SHP77 (cell line): ENCODE measurements around the gene MUTYH.
"Not testable (repeated sequence)": the region's sequence is repeated elsewhere in the genome, so short reads cannot be mapped to it uniquely, and the experiment has no call there.

Experiments
- DNase-seq, 2 experiments: peaks; one replicate each; lab custom pipeline; 2025; lab: John Stamatoyannopoulos, UW

Gene MUTYH

DNA sequence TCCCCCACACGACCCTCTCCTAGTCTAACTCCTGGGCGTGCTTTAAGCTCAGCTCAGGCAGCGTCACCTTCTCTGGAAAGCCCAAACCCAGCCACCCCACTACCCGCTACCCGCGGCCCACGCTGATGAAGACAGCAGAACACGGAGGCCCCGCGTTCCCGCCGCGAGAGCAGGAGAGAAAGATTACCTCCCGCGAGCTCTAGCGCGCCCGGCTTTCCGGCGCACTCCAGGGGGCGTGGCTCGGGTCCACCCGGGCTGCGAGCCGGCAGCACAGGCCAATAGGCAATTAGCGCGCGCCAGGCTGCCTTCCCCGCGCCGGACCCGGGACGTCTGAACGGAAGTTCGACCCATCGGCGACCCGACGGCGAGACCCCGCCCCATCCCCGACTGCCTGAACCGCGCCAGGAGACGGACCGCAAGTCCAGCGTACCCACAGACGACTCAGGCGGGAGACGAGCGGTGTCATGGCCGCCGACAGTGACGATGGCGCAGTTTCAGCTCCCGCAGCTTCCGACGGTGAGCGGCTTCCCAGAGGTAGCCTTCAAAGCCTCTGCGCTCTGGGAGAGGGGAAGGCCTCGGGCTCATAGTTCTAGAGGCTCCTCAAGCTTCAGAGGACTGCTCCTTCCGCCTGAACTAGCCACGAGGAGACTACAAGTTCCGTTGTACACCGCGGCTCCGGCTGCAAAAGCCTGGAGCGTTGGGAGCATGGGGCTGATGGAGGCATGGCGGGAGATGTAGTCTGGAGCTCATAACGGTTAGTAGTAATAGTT is at the start of gene MUTYH, which contains the start of gene TOE1:
Gene MUTYH (minus strand): TSS at position 652 of the 770 bp plus-strand sequence. CDS start 5,935 bp downstream, outside the sequence.
Gene TOE1 (plus strand): TSS at position 382 of the 770 bp plus-strand sequence. CDS start 83 bp downstream, at position 465.
- peak; percentile 89 to 97 for DNase-seq

DNA sequence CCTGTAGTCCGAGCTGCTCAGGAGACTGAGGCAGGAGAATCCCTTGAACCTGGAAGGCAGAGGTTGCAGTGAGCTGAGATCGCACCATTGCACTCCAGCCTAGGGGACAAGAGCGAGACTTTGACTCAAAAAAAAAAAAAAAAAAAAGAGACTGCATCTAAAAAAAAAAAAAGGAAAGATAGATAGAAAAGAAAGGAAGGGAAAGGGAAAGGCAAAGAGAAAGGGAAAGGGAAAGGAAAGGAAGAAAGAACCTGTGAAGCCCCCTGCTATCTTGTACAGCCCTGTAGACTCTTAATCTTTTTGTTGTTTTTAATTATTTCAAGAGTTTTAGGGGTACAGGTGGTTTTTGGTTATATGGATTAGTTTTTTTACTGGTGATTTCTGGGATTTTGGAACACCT is 46.0 kb upstream of the MUTYH start:
- no peak for DNase-seq

DNA sequence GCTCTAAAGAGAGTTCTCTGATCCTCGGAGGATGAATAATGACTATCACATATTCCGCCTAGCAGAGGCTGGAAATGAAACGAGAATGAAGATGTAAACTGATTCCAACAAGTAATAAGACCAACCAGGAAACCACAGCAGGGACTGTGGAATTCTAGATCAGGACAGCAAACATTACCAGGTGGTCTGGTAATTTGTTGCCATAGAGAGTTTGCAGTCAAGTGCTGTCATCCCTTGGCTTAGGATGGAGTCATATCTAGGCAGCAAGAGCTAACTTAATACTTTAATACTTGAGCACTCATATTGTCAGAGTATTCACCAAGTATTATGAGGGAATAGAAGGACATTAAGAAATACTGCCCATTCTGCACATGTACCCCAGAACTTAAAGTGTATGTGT is 45.1 kb upstream of the MUTYH start:
- peak; percentile 2 to 44 for DNase-seq

DNA sequence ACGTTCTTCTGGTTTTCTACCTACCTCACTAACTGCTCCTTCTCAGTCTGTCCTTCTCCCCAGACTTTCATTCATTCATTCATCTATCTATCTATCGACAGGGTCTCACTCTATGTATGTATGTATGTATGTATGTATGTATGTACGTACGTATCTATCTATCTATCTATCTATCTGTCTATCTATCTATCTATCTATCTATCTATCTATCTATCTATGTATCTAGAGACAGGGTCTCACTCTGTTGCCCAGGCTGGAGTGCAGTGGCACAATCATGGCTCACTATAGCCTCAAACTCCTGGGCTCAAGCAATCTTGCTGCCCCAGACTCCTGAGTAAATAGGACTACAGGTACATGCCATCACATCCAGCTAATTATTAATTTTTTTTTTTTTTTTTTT is 44.0 kb upstream of the MUTYH start:
- DNase-seq, result not testable (repeated sequence)

DNA sequence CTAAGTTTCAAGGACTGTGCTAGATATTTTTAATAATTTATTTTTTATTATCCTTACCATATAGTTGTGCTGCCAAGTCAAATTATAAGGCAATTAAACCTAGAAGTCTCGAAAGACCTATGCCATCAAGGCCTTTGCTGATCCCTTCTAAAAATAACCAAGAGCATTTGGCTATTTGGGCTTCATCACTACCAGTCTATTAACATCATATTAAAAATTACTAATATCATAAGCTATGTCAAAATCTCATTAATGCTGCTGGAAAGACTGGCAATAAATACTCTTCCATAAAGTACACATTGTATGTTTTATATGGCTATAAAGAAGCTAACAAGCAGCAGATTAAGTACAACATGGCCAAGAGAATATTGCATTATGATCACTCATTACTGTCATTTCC is 43.0 kb upstream of the MUTYH start:
- no peak for DNase-seq

DNA sequence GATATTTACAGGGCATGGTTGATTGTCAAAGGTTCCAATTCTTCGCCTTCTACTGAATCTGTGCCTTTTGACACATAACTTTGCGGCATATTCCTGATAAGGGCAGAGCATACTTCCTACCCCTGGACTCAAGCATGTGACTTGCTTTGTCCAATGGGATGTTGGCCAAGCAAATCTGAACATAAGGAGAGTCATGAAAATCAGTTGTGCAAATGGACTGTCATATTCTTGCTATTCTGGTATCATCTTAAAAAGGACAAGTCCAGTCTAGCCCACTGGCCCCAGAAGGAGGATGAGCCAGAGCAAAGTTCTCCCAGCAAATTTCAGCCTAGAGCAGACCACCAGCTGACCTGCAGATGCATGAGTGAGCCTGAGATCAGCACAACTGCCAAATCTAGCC is 41.0 kb upstream of the MUTYH start:
- no peak for DNase-seq

DNA sequence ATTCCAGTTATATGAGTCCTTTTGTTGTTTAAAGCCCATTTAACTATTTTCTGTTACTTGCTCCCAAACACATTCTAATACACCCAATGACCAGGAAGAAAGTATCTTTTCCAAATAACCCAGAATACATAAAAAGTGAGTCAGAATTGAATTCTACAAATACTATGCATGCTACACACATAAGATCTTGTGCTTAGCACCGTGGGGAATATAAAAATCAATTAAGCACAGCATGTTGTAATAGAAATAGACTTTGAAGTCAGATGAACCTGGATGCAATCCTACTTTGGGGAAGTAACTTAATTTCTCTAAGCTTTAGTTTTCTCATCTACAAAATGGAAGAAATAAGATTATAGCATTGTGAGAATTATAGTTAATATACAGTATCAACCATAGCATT is 40.5 kb upstream of the MUTYH start:
- no peak for DNase-seq

DNA sequence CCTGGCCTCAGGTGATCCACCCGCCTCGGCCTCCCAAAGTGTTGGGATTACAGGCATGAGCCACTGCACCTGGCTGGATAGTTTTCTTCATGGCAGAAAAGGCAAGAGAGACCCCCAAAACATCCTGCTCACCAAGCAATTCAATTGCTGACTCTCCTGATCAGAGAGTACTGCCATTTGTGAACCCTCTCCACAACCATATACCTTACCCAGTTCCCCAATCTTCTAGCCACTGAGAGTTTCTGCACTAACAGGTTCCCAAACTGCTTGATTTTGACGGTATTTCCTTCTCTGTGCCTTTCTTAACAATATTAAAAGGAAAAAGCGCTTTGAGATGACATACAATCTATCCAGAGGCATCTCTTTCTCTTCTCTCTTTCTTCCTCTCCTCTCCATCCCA is 39.9 kb upstream of the MUTYH start:
- DNase-seq, result no peak

DNA sequence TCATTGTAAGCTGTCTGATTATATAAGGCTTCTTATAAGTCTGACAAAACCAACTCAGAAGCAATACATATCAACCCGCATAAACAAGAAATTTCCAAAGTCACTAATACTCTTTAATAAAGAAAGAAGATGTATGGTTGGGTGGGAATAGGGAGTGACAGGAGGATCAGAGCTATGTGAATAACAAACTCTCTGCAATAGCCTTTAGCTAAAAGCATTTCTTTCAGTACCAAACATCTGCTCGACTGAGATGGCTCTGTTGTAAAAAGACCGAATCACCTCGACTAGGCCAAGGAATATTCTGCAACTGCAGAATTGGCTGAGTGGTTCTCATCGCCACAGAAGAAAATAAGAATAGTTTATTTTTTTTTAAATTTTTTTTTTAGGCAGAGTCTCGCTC is 39.3 kb upstream of the MUTYH start:
- DNase-seq, result no peak

DNA sequence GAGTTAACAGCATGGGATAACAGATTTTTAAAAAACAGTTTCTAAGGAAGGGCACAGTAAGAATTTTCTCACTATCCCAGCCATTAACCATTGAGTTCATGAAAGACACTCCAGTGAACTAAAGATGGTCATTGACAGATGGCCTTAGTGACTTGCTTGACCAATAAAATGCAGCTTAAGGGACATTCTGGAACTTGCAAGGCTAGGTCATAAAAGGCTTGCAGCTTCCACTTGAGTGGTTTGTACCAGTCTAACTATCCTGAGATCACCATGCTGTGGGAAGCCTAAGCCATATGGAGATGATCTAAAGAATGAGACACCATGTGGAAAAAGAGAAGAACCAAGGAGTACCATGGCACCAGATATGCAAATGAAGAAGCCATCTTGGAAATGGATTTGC is 37.9 kb upstream of the MUTYH start:
- DNase-seq, result no peak

DNA sequence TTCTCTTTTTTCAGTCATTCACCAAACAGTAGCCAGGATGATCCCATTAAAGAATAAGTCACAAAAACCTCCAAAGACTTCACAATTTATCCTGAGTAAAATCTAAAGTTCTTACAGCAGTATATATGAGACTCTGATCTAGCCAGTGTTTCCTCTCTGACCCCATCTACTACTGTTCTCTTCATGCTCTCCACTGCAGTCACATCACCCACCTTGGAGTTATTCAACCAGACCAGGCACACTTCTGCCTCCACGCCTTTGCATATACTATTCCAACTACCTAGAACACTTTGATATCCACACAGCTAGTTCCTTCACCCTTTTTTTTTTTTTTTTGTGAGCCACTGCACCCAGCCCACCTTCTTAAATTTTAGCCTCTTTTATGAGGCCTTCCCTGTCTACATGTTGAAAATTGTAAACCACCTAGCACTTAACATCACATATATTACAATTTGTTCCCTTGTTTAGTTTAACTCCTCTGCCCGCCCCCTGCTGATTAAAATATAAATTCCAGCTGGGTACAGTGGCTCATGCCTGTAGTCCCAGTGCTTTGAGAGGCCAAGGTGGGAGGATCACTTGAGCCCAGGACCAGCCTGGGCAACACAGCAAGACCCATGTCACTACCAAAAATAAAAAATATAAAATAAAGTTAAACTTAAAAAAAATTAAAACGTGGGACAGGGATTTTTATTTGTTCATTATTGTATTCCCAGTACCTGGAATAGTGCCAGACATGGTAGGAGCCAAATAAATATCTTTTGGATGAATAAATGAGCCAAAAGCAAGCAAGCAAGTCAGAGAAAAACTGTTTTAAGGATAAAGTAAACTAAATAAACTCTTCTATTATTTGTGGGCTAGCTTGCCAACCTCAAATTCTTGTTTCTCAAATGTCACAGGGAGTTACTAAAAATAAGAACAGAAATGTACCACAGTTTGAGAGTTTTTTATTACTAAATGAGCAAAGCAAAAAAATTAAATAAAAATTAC is 35.2 kb upstream of the MUTYH start:
- DNase-seq, result no peak

DNA sequence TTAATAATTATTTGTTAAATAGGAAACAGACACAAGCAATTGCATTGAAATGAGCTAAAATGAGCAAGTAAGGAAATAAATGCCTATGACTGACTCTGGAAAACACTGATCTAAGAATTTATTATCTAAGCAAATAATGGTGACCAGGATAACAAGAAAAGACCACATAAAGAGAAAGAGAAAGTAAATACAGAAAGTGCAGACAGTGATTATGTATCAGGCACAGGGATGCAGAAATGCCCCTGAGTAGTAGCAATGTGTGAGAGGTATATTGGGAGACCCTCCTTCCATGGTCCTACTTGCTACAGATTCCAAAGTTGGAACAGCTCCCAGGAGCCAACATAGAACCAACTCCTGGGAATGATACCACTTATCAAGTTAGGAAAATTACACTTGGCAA is 33.3 kb upstream of the MUTYH start:
- no peak for DNase-seq

DNA sequence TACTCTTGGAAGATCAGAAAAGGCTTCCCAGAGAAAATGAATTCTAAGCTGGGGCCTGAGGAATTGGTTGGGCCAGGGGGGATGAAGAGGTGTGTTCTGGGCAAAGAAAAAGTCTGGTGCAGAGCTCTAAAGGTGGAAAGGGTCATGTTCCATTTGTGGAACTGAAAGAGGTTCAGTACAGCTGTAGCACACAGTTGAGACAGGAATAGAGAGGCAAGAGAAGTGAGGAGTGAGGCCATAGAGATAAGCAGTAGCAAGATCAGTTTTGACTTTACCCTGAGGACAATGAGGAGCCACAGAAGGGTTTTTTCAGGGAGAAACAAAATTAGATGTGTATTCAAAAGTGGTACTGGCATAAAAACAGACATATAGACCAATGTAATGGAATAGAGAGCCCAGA is 30.3 kb upstream of the MUTYH start:
- DNase-seq, result no peak

DNA sequence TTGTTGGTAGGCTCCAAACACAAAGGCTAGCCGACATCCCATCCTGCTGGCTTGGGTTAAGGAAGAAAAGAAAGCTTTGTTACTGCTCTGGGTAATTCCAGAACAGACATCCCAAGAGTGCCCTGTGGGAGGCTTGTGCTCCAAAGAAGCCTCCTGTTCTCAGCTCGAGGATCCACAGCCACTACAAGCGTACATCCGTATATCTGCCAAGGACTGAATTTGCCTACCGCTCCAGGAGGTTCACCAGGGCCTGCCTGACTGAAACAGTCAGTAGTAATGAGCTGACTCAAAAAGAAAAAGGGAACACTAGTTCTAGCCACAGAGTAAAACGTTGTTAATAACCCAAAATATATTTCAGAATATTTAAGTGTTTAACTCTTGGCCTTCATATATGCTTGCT is 24.8 kb upstream of the MUTYH start:
- DNase-seq, result no peak

DNA sequence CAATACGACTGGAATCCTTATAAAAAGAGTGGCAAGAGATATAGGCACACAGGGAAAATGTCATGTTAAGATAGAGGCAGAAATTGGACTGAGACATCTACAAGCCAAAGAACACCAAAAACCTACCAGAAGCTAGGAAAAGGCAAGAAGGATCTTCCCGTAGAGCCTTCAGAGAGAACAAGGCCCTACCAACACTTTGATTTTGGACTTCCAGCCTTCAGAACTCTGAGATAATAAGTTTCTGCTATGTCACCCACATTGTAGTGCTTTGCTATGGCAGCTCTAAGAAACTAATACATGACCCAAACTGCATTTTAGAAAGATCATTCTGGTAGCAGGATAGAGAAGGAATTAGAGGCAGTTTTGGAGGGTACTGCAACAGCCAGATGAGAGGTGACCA is 24.1 kb upstream of the MUTYH start:
- DNase-seq, result no peak

DNA sequence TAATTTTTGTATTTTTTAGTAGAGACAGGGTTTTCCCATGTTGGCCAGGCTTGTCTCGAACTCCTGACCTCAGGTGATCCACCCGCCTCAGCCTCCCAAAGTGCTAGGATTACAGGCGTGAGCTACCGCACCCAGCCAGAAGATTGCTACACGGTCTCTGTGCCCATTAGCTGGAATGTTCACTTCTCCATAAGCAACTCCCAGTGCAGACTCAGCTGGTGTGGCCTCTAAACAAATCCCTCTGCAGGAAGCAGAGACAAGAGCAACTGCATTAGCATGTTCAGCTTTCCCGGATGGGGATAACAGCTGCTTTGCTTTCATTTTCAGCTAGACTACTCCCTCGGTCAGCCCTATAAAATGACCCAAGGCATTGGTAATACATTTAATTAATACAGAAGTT is 20.7 kb upstream of the MUTYH start:
- DNase-seq, result peak; percentile 67 to 84

DNA sequence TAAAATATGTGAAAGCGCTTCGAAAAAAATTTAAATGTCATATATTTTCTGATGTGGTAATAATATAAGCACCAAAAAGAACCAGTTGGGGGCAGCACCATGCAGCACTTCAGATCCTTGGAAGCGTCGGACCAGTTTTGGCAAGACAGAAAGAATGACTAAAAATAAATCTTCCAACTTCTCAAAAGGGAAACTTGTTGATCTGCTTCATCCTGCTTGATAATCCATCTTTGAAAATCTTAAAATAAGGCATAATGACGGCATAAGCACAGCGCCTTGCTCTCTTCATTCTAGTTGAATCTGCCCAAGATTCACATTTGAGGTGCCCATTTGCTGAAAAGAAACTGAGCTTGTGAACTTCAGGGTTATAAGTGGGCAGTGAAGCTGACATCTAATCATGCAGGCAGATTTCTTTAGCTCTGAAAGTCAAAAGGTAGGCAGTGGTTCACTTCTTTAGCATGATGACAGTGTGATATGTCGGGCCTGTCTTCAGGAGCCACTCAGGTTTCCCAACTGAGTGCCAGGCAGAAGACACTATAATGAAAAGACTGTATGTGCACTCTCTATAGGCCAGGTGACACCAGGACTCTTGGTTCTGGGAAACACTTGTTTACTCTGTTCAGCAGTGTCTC is 19.8 kb upstream of the MUTYH start:
- peak; percentile 23 to 51 for DNase-seq

DNA sequence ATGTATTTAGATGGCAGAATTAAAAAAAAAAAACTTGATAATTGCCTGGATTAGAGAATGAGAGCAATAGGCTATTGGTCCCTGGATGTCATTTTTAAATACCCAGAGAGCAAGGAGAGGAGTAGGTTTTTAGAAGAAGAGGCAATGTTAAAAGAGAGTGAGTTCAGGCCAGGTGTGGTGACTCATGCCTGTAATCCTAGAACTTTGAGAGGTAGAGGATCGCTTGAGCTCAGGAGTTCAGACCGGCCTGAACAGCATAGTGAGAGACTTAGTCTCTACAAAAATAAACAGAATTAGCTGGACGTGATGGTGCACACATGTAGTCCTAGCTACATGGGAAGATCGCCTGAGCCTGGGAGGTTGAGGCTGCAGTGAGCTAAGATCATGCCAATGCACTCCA is 15.9 kb upstream of the MUTYH start:
- DNase-seq, result peak in 1 of 2 experiments; percentile 6

DNA sequence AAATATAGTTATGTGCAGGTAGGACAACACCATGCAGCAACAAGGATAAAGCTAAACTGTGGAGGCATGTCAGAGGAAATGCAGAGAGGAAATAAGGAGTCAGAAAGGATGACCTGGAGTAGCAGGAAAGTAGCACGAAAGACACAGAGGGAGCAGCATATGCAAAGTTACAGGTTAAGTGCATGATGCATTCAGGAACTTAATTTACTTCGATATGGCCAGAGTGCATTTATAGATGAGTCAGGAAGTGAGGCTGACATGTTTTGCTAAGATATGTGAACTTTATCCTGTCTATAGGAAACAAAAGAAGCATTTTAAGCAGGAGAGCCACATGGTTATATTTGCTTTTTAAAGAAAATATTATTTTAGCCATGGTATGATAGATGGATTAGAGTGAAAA is 15.4 kb upstream of the MUTYH start:
- no peak for DNase-seq

DNA sequence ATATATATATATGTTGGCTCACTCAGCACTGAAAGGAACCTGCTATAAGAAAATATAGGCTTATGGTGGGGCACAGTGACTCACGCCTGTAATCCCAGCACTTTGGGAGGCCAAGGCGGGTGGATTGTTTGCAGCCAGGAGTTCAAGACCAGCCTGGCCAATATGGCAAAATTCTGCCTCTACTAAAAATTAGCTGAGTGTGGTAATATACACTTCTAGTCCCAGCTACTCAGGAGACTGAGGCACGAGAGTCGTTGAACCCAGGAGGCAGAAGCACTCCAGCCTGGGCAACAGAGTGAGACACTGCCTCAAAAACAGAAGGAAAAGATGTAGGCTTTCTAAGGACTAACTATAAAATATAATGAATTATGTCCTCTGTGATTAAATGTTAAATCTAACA is 14.6 kb upstream of the MUTYH start:
- no peak for DNase-seq

DNA sequence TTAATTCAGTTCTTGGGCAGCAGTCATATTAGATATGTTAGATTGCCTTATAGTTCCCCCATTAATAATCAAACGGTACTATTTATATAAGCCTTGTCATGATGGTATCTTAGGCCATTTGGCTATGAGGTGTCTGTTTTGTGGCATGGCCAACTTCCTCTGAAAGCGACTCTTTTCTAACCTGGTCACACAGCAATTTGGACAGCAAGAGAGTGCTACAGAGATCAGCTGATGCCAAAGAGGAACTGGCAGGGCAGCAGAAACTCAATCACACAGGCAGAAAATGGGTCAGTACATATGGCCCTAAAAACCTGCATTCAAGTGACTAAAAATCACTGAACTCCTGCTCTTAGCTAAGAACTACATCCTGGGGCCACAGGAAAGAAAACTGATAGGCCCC is 13.4 kb upstream of the MUTYH start:
- DNase-seq, result no peak

DNA sequence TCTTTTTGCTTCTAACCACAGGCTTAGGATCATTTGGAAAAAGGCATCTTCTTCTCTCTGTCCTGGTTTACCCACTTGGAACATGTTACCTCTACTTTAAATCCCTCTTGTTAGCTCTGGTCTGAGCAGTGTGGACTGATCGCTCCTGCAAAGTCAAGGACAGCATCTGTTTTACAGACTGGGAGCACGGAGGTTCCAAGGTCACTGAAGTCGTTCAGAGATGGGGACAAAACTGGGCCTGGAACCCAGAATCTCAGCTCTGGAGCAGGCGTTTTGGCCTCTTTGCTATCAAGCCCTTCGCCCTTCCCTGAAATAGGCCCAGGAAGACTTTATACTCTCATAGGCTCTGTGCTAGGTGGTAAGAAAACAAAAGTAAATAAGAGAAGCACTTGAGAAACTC is 11.3 kb upstream of the MUTYH start:
- DNase-seq, result no peak
